SKM-1 treated with dmso at 0.1 percent for 144 hours (cell line): ENCODE results near the gene SLC17A9.

Experiments used
- DNase-seq: peaks from one replicate; lab custom pipeline; 2025; ENCODE audit not compliant: unreplicated experiment; lab: John Stamatoyannopoulos, UW

The SLC17A9 gene

GRCh38 chr20:62937268-62938104 lies 15.0 kb upstream of the SLC17A9 start:
- peak; percentile 93 for DNase-seq

GRCh38 chr20:62938105-62938888 lies 14.2 kb upstream of the SLC17A9 start, which contains the start of gene GID8:
TSS of gene GID8 (plus strand) at chr20:62938147. CDS start at chr20:62941503, 3,356 bp downstream.
- DNase-seq: no peak

- DNase-seq: no peak
Observed at GRCh38 chr20:62940875-62941274, 11.6 kb upstream of the SLC17A9 start.

GRCh38 chr20:62941792-62942191 lies 10.7 kb upstream of the SLC17A9 start:
- no peak for DNase-seq

GRCh38 chr20:62942456-62942855 lies 10.1 kb upstream of the SLC17A9 start:
- no peak for DNase-seq

GRCh38 chr20:62943396-62943795 lies 9.1 kb upstream of the SLC17A9 start:
- no peak for DNase-seq

GRCh38 chr20:62944184-62944583 lies 8.3 kb upstream of the SLC17A9 start:
- no peak for DNase-seq

GRCh38 chr20:62944746-62945145 lies 7.8 kb upstream of the SLC17A9 start:
- DNase-seq: no peak

- no peak for DNase-seq
Observed at GRCh38 chr20:62945771-62946339, 6.7 kb upstream of the SLC17A9 start.

GRCh38 chr20:62946918-62947317 lies 5.6 kb upstream of the SLC17A9 start:
- DNase-seq: no peak

- DNase-seq: no peak
Observed at GRCh38 chr20:62947532-62948300, 4.8 kb upstream of the SLC17A9 start.

GRCh38 chr20:62949153-62949821 lies 3.2 kb upstream of the SLC17A9 start:
- no peak for DNase-seq

- no peak for DNase-seq
Observed at GRCh38 chr20:62949962-62950361, 2.5 kb upstream of the SLC17A9 start.

GRCh38 chr20:62950741-62951140 lies 1.8 kb upstream of the SLC17A9 start:
- DNase-seq: no peak

GRCh38 chr20:62951143-62951895 lies 1.2 kb upstream of the SLC17A9 start:
- no peak for DNase-seq

GRCh38 chr20:62951896-62952372 lies 575 bp upstream of the SLC17A9 start:
- no peak for DNase-seq

- DNase-seq: no peak
Observed at GRCh38 chr20:62952968-62953838, 694 bp downstream of the SLC17A9 start.

GRCh38 chr20:62953839-62954703 lies 1.6 kb downstream of the SLC17A9 start:
- peak; percentile 94 for DNase-seq
